Retinal pigment epithelial cell (primary cell): ENCODE data around the gene UBE2Q2.
A peak's percentile ranks its signal among the peaks of the same experiment; 100 is the strongest.

ENCODE experiments used
- DNase-seq: peaks from one replicate; pipeline ENCODE4 v3.0.0-alpha.2; 2010; ENCODE audit warnings: low read depth
- H3K4me3 ChIP-seq: 2 replicates; pipeline ENCODE4 v1.5.1; 2011; ENCODE audit warnings: mild to moderate bottlenecking, low read length, control low read depth, moderate library complexity
- TF ChIP-seq, protein P1 (sequence below): conservative IDR thresholded peaks from 2 replicates; pipeline ENCODE4 v1.5.1; 2011; ENCODE audit warnings: low read depth, low read length, control low read depth, inconsistent platforms

Gene UBE2Q2

GRCh38 chr15:75928680-75929608 is 85.7 kb downstream of the UBE2Q2 start:
- no peak for DNase-seq
- no peak overlapping the region for H3K4me3 ChIP-seq
- TF ChIP-seq, protein P1, sequence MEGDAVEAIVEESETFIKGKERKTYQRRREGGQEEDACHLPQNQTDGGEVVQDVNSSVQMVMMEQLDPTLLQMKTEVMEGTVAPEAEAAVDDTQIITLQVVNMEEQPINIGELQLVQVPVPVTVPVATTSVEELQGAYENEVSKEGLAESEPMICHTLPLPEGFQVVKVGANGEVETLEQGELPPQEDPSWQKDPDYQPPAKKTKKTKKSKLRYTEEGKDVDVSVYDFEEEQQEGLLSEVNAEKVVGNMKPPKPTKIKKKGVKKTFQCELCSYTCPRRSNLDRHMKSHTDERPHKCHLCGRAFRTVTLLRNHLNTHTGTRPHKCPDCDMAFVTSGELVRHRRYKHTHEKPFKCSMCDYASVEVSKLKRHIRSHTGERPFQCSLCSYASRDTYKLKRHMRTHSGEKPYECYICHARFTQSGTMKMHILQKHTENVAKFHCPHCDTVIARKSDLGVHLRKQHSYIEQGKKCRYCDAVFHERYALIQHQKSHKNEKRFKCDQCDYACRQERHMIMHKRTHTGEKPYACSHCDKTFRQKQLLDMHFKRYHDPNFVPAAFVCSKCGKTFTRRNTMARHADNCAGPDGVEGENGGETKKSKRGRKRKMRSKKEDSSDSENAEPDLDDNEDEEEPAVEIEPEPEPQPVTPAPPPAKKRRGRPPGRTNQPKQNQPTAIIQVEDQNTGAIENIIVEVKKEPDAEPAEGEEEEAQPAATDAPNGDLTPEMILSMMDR, result peak; percentile 57

DNA sequence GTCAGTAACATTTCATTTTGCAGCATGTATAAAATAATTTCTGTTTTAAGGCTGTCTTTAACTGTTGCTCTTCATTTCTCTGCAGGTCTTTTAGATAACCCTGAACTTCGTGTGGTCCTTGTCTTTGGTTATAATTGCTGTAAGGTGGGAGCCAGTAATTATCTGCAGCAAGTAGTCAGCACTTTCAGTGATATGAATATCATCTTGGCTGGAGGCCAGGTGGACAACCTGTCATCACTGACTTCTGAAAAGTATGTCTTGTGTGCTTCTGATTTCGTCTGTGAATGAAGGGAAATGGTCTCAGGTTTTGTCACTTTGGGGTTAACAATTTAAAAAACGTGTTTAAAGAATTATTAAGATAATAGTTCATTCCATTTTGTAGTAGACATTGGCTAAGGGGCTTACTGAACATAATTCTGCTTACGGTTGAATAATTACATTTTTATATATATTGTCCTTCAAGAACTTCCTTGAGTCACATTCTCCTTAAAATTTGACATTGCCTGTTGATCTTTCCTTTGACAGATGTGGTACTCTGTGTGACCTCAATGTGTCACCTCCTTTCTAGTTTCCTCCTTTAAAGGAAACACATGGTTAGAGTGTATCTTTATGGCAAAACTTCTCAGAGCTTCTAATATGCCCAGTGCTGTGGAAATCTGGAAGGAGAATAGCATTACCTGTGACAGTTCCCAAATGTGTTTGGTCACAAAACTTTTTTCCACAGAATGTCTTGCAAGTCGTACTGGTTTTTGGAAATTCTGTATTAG is 86.7 kb downstream of the UBE2Q2 start:
- no peak overlapping the region for H3K4me3 ChIP-seq
- TF ChIP-seq, protein P1, result no peak
- no peak for DNase-seq

- DNase-seq, result no peak
- TF ChIP-seq, protein P1, result no peak
- H3K4me3 ChIP-seq, result no peak overlapping the region
These were observed 87.6 kb downstream of the UBE2Q2 start for GRCh38 chr15:75930866-75931265.

GRCh38 chr15:75942464-75942863 is 99.2 kb downstream of the UBE2Q2 start:
- H3K4me3 ChIP-seq, result no peak overlapping the region
- DNase-seq, result no peak
- TF ChIP-seq, protein P1, result no peak

DNA sequence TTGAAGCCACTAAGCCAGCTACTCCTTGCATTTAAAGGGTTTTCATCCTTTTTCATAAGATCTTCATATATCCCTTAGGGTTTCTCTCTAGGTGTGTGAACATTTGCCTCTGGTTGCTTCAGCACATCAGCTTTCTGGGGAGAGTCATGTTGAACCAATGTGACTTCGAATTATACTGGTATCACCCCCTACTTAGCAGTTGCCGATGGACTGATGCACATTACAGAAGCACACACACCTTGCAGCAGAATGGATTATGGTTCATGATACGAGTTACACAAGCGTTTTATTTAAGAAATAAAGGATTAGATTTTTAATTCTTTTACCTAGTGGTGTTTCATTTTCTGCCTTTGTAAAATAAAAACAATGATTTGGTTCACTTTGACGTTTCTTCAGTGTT is 100.0 kb downstream of the UBE2Q2 start:
- no peak for DNase-seq
- no peak overlapping the region for H3K4me3 ChIP-seq
- TF ChIP-seq, protein P1, result no peak

- TF ChIP-seq, protein P1, result no peak
- H3K4me3 ChIP-seq, result no peak overlapping the region
- no peak for DNase-seq
These were observed 100.5 kb downstream of the UBE2Q2 start for GRCh38 chr15:75943713-75944215.

DNA sequence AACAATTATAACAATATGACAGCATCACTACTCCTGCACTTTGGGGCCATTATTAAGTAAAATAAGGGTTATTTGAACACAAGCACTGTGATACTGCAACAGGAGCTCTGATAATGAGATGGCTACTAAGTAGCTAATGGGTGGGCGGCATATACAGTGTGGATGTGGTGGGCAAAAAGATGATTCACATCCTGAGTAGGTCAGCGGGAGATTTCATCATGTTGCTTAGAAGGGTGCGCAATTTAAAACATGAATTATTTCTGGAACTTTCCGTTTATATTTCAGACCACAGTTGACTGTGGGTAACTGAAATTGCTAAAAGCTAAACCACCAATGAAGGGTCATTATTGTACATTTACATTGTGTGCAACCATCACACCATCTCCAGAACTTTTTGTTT is 102.7 kb downstream of the UBE2Q2 start:
- no peak overlapping the region for H3K4me3 ChIP-seq
- DNase-seq, result no peak
- TF ChIP-seq, protein P1, result no peak
